Fibroblast of pulmonary artery (primary cell): Measurements from ENCODE around the gene UCKL1.
A peak's percentile ranks its signal among the peaks of the same experiment; 100 is the strongest.

Source experiments
- DNase-seq: peaks from one replicate; pipeline ENCODE4 v3.0.0-alpha.2; 2010; ENCODE audit warnings: low read depth
- H3K4me3 ChIP-seq: replicated peaks from 2 replicates; pipeline ENCODE4 v1.5.1; 2011; ENCODE audit warnings: low read depth, mild to moderate bottlenecking, control low read depth, low read length, moderate library complexity
- TF ChIP-seq, protein P1 (sequence below): IDR thresholded peaks from 2 replicates; pipeline ENCODE4 v1.5.1; 2011; ENCODE audit warnings: mild to moderate bottlenecking, control low read depth, low read length, inconsistent platforms; ENCODE audit errors: missing control alignments

The UCKL1 gene

DNA sequence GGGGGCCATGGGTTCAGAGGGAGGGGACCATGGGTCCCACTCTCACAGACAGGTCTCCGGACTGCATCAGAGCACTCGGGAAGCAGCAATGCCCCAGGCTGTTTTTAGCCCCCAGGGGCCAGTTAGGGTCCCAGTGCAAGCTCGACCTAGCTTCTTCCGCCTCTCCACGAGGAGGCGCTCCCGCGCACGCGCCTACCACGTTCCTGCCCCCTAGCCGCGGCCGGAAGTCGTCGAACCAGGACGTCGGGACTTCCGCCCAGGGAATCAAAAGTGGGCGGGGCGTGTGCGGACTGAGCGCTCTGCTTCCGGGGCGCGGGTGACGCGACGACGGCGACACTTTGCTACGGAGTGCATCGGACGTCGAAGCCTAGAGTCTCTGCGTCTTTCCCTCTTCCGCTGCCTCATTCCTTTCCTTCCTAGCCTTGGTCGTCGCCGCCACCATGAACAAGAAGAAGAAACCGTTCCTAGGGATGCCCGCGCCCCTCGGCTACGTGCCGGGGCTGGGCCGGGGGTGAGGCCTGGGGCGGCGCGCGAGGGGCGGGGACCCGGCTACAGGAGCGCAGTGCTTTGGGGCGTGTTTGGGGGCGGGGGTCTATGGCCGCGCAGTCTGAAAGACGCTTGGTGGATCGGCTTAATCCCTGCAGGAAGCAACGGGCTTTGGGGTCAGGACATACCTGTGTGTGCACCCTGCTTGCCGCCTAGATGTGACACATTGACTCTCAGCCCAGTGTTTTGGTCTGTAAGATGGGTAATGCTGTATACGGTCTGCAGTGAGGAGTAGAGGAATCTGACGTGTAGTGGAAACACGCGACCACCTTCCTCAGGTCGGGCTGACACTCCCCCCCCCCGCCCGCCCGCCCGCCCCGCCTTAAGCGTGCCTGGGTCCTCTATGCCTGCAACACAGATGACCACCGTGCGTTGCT lies 24.9 kb upstream of the UCKL1 start, which contains the start of gene PRPF6:
TSS of gene PRPF6 (plus strand) at position 327 of the 923 bp plus-strand sequence. CDS start at position 441, 114 bp downstream.
- TF ChIP-seq, protein P1, sequence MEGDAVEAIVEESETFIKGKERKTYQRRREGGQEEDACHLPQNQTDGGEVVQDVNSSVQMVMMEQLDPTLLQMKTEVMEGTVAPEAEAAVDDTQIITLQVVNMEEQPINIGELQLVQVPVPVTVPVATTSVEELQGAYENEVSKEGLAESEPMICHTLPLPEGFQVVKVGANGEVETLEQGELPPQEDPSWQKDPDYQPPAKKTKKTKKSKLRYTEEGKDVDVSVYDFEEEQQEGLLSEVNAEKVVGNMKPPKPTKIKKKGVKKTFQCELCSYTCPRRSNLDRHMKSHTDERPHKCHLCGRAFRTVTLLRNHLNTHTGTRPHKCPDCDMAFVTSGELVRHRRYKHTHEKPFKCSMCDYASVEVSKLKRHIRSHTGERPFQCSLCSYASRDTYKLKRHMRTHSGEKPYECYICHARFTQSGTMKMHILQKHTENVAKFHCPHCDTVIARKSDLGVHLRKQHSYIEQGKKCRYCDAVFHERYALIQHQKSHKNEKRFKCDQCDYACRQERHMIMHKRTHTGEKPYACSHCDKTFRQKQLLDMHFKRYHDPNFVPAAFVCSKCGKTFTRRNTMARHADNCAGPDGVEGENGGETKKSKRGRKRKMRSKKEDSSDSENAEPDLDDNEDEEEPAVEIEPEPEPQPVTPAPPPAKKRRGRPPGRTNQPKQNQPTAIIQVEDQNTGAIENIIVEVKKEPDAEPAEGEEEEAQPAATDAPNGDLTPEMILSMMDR, result peak; percentile 89
- peak within 1 kb of the TSS; percentile 93 for H3K4me3 ChIP-seq
- DNase-seq, result peak; percentile 96

DNA sequence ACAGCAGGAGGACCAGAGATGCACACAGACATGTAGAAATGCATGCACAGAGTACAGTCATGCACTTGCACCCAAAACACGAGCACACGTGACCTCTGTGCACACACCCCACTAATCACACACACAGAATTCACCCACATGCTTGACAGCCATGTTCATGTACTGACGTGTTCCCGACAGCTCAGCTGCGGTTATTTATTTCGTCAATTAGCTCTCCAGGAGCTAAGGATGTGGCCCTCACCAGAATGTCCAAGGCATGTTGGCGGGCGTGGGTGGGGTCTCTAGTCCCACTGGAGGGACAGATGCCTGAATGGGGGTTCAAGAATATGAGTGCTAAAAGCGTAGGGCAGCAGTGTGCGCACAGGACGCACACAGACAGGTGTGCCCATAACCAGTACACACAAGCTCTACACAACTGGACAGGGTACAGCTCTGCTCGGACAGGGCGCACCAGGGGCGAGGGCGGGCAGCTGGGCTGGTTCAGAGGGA lies 24.1 kb upstream of the UCKL1 start:
- H3K4me3 ChIP-seq, result peak overlapping the region; percentile 93
- no peak for DNase-seq
- TF ChIP-seq, protein P1, result no peak

DNA sequence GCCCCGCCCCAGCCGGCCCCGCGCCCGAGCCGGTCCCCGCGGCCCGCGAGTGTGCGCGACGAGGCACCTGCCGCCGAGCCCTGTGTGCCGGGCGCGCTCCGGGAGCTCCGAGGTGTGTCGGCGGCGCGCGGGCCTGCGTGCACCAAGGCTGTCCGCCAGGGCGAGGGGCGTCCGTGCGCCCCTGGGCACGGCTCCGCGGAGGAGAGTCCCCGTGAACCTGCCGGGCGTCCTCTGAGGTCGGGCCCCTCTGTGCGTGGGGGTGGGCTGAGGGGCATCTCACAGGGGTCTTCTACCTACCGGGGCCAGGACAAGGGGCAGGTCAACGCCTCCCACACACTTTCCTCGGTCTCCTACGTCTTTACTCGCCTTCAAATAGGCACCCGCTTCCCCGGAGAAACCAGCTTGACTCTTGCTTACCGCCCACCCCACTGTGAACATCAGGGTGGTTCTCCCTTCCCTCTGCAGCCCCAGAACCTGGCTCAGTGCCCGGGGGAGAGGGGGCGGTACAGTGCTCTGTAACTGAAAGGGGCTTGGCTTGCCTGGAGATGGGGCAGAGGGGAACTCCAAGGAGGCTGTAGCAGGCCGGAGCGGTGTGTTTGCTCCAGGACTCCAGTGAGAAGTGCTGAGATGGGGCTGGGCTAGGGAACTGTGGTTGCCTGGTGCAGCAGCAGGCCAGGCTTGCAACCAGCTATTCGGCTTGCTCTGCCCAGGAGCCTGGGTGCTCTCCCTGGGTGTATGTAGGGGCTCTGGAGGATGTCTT lies 23.5 kb upstream of the UCKL1 start, which contains the start of gene SAMD10:
TSS of gene SAMD10 (minus strand) at position 86 of the 760 bp plus-strand sequence. CDS start 175 bp downstream, outside the sequence.
- TF ChIP-seq, protein P1, result no peak
- no peak for DNase-seq
- H3K4me3 ChIP-seq, result peak within 1 kb of the TSS; percentile 50

DNA sequence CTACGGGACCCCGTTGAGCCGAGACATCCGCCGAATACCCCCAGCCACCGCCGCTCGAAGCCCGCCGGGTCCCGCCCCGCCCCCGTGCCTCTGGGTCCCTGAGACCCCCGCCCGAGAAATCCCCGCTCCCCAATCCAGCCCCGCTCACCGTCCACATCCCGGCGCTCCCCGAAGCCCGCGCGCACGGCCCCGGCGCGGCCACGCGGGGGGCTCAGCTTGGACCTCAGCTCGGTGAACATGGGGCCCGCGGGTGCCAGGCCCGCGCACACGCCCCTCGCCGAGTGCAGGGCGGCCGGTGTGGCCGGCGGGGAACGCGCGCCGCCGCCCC lies 23.0 kb upstream of the UCKL1 start:
- H3K4me3 ChIP-seq, result peak overlapping the region; percentile 50
- TF ChIP-seq, protein P1, result no peak
- no peak for DNase-seq

DNA sequence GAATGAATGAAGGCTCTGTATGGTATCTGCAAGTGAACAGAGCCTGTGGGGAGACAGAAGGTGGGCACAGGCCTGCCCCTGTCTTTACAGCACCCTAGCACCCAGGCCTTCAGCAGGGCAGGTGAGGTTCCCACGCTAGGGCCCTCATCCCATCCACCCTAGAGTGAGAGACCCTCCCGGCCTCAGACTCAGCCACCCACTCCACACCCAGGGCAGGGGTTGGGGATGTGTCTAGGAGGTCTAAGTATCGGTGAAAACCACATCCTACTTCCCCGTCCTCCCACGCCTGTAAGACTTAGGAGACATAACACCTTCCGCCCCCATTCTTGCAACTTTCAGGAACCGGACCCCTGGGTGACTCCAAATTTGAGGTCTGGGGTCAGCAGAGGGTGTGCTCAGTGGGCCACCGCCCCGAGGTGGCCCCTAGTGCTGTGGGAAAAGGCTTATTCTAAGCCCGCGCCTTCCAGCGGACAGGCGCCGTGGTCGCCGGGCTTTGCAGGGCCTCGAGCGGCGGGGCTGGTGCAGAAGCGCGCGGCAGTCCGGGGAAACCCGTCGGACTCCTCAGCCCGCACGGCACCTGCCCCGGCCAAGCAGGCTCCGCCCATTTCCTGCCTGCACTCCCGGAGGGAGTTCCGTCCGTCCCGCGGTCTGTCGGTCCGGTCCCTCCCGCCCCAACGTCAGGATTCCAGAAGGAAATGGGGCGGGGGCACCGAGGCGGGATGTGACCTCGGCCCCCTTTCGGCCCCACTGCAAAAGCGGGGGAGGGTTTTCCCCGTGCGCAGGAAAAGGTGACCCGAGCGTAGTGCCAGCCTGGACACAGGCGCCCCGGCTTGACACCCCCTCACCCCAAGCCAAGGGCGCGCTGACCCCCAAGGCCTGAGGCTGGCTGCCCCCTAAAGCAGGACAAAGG lies 22.4 kb upstream of the UCKL1 start:
- peak overlapping the region; percentile 50 for H3K4me3 ChIP-seq
- DNase-seq, result no peak
- TF ChIP-seq, protein P1, result no peak

DNA sequence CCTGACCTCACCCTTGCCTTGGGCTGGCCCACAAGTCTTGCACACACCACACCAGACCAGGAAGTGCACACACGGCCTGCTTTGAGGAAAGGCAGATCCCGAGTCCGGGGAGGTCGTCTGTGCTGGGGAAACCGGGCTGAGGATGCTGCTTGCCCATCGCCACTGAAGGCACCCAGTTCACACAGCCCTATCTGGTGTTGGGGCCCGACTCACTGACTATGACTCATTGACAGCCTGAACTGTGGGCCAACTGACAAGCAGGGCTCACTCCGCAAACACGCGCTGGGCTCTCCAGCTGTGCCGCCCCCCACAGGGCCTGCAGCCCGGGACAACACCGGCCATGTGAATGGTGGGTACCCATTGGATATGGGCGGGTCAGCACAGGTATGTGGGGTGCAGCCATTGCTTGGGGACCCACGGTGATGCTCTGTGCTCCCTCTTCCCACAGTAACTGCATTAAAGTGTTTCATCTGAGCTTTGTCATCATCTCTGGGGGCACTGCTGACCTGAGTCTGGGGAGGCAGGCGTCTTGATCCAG lies 21.6 kb upstream of the UCKL1 start:
- no peak overlapping the region for H3K4me3 ChIP-seq
- peak; percentile 63 for DNase-seq
- TF ChIP-seq, protein P1, result no peak
